ENCODE data around the gene LCN9. TPM values are rescaled to one million over a fixed set of nuclear protein-coding genes. Genes with fewer than 3 reads are reported as not detected.

Gene LCN9
- total and polyA plus RNA-seq, 2 of the 4 experiments (the other 2 are of a cell fraction) = not detected

DNA sequence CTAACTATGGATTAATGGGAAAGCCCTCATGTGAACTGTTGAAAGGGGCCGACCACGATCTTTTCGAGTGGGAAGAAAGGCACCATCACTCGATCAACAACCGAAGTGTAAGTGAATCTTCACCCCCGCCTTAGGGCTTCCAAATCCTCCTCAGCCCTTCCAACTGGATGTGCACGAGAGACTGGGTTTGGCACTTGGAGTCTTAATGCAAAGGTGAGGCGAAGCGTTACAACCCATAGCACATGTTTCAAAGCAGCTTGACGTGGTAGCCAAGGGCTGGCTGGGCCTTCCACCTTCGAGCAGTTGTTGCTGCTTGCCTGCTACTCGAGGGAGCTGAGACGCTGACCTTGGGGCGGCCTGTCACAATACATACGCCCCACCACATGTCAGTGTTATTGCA, 5.7 kb upstream of the LCN9 start:
- BruUV-seq (replicated peaks) = no TSS peak
- Histone ChIP-seq H3K79me1 (ENCODE audit: low read depth in 1 of 2, low read length in 2 of 2) (no peaks in the 10 kb centered on the region), H4K5ac (ENCODE audit: low read depth, low read length) (no peak overlapping the region), H3K23ac (ENCODE audit: low read depth, low read length) (no peak overlapping the region), H2AK5ac (ENCODE audit: low read depth, low read length) (no peak overlapping the region), H2AK9ac (replicated peaks; ENCODE audit: low read depth, low read length, poor library complexity) (no peak overlapping the region), H3K18ac (ENCODE audit: low read depth, low read length) (no peak overlapping the region), H3K4me3 (ENCODE audit: insufficient read depth, low read depth, low read length) (no peak overlapping the region), H2AFZ (replicated peaks; ENCODE audit: low read length, poor library complexity) (no peak overlapping the region), H3K4ac (ENCODE audit: low read depth, low read length) (no peak overlapping the region), H4K8ac (ENCODE audit: low read depth in 2 of 2, low read length in 2 of 2) (no peak overlapping the region), H3K36me3 (ENCODE audit: control insufficient read depth, insufficient read depth, low read length) (no peaks in the 10 kb centered on the region), H2BK5ac (ENCODE audit: low read depth, low read length, poor library complexity, severe bottlenecking) (no peak overlapping the region), H3K4me2 (ENCODE audit: low read depth, low read length) (no peak overlapping the region), H3K27me3 (ENCODE audit: control insufficient read depth, insufficient read depth, low read length) (no peaks in the 10 kb centered on the region), H3K9me1 (ENCODE audit: insufficient read depth, low read length) (no peaks in the 10 kb centered on the region), H2BK20ac (ENCODE audit: low read depth, low read length) (no peak overlapping the region), H3K14ac (replicated peaks; ENCODE audit: low read depth, low read length) (no peak overlapping the region), H4K91ac (ENCODE audit: insufficient read depth, low read depth, low read length) (no peak overlapping the region), H3K9me3 (ENCODE audit: control insufficient read depth, insufficient read depth, low read length) (peaks cover 7% of the 10 kb centered on the region), H3K9ac (ENCODE audit: low read depth, low read length) (no peak overlapping the region), H2BK120ac (ENCODE audit: low read depth, low read length) (no peak overlapping the region), H3K4me1 (ENCODE audit: control insufficient read depth, insufficient read depth, low read length) (no peaks in the 10 kb centered on the region), H3K56ac (ENCODE audit: extremely low read depth, insufficient read depth, low read length) (no peak overlapping the region), H3K27ac (ENCODE audit: insufficient read depth, low read length) (no peak overlapping the region), H2BK15ac (ENCODE audit: low read depth, low read length) (no peak overlapping the region), H4K20me1 (ENCODE audit: insufficient read depth, low read length) (no peaks in the 10 kb centered on the region)
- ChIA-PET CTCF (no interaction called here), POLR2A (ENCODE audit: unreplicated experiment) (no interaction called here)
- WGBS, 2 experiments (ENCODE audit: extremely low coverage in 2 of 2, insufficient read length in 1 of 2) = no CpG with 5 or more reads among the region's 15 CpGs
- ATAC-seq (ENCODE audit: low read depth) (no peak), DNase-seq (no peak)
- TF ChIP-seq MXI1 (IDR thresholded peaks at IDR 0.05; ENCODE audit: borderline replicate concordance, low read depth, low read length) (no peak), RAD21 (IDR thresholded peaks at IDR 0.05; ENCODE audit: low read length) (no peak), SMC3 (IDR thresholded peaks at IDR 0.05; ENCODE audit: low read depth, low read length) (no peak), RCOR1 (IDR thresholded peaks at IDR 0.05; ENCODE audit: insufficient replicate concordance, low read length) (no peak), CEBPB (IDR thresholded peaks at IDR 0.05; ENCODE audit: low read depth, low read length) (no peak), MAZ (IDR thresholded peaks at IDR 0.05; ENCODE audit: borderline replicate concordance, low read depth, low read length) (no peak), USF2 (IDR thresholded peaks at IDR 0.05; ENCODE audit: low read depth, low read length) (no peak), RFX5 (IDR thresholded peaks at IDR 0.05; ENCODE audit: low read depth, low read length) (no peak), FOS (IDR thresholded peaks at IDR 0.05; ENCODE audit: low read depth, low read length) (no peak), MAFK (IDR thresholded peaks at IDR 0.05; ENCODE audit: low read depth, low read length) (no peak)
- TF ChIP-seq, protein P1, sequence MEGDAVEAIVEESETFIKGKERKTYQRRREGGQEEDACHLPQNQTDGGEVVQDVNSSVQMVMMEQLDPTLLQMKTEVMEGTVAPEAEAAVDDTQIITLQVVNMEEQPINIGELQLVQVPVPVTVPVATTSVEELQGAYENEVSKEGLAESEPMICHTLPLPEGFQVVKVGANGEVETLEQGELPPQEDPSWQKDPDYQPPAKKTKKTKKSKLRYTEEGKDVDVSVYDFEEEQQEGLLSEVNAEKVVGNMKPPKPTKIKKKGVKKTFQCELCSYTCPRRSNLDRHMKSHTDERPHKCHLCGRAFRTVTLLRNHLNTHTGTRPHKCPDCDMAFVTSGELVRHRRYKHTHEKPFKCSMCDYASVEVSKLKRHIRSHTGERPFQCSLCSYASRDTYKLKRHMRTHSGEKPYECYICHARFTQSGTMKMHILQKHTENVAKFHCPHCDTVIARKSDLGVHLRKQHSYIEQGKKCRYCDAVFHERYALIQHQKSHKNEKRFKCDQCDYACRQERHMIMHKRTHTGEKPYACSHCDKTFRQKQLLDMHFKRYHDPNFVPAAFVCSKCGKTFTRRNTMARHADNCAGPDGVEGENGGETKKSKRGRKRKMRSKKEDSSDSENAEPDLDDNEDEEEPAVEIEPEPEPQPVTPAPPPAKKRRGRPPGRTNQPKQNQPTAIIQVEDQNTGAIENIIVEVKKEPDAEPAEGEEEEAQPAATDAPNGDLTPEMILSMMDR (conservative IDR thresholded peaks at IDR 0.05; ENCODE audit: low read depth, low read length) = no peak
- dilution Hi-C loops (cut with HindIII; ENCODE audit: low sequenced_read_pairs, unreplicated experiment) (no loop called here), intact Hi-C loops (cut with micrococcal nuclease) (no loop called here), in situ Hi-C loops (cut with MboI; ENCODE audit: low sequenced_read_pairs) (no loop called here)
